Skeletal muscle satellite cell (primary cell): ENCODE data around the gene RFT1.

Experiments used
- H3K27me3 ChIP-seq: 2 replicates; pipeline ENCODE4 v1.7.0; 2013; ENCODE audit warnings: low read length; ENCODE audit not compliant: control insufficient read depth, insufficient read depth
- H3K36me3 ChIP-seq: 2 replicates; pipeline ENCODE4 v1.7.0; 2013; ENCODE audit warnings: mild to moderate bottlenecking, control low read depth, low read length; ENCODE audit not compliant: insufficient read depth
- H3K4me1 ChIP-seq: 2 replicates; pipeline ENCODE4 v1.7.0; 2013; ENCODE audit warnings: low read length; ENCODE audit not compliant: control insufficient read depth, insufficient read depth
- H3K4me2 ChIP-seq: 2 replicates; pipeline ENCODE4 v1.7.0; 2013; ENCODE audit warnings: mild to moderate bottlenecking, low read length
- H3K4me3 ChIP-seq: 2 replicates; pipeline ENCODE4 v1.7.0; 2013; ENCODE audit warnings: low read length
- H3K9ac ChIP-seq: 2 replicates; pipeline ENCODE4 v1.7.0; 2013; ENCODE audit warnings: mild to moderate bottlenecking, low read depth, low read length, moderate library complexity
- H3K9me3 ChIP-seq: replicated peaks from 2 replicates; pipeline ENCODE4 v1.7.0; 2013; ENCODE audit warnings: mild to moderate bottlenecking, control low read depth, low read length

The RFT1 gene

DNA sequence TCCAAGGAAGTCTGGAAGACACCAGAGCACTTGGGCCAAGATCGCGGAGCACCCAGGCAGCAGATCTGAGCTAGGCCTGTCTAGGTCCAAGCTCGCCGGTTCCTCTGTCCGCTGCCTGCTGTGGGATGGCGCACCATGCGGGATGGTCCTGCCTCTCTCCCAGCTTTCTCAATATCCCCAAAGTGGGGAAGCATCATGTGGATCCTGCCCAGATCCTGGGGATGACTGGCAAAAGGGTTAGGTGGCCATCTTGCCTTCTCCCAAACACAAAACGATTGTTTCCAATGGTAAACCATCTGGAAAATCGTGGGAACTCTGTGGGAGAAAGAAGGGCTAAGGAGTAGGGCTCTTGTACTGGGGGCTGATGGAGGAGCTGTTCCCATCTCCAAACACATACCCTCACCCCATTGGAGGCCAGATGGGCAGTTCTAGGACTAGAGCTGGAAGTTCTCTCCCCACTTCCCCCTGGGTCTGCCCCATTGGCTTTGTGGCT, 39.6 kb upstream of the RFT1 start:
- Histone ChIP-seq H3K4me1 (peaks cover 17% of the 10 kb centered on the region), H3K9ac (no peak overlapping the region), H3K4me2 (no peak overlapping the region)

DNA sequence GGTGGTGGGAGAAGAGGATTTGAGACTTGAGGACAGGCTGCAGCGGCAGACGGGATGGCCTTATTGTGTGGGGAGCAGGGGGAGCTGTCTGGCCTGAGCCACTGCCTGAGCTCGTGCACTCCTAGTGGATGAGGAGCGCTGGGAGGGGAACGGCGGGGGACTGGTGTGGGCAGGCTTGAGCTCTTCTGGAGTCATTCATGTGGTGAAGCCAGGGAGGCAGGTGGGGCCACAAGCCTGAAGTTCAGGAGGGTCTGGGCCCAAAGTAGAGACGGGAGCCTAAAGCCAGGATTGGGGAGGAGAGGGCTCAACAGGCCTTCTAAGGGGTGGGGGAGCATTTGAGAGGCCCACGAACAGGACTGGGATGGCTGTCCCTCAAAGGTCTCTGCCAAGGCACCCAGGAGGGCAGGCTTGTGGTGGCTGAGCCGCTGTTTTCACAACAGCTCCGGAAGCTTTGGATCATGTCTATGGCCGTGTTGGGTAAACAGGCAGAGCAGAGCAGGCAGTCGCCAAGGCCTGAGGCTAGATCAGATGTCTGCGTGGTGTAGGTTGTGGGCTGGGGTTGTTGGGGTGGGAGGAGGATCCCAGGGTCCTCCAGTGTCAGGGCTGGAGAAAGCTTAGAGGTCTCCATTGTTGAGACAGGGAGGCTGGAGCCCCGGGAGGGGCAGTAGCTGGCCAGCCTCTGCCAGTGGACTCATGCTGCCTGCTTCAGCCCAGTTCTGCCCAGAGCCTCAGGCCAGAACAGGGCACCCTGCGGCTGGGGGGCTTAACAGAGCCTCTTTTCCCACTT, 39.0 kb upstream of the RFT1 start:
- Histone ChIP-seq H3K4me2 (no peak overlapping the region), H3K27me3 (no peaks in the 10 kb centered on the region), H3K4me3 (no peak overlapping the region), H3K36me3 (peaks cover 6% of the 10 kb centered on the region), H3K9me3 (no peaks in the 10 kb centered on the region), H3K4me1 (peaks cover 16% of the 10 kb centered on the region), H3K9ac (no peak overlapping the region)

More for the DNA sequence above, 39.6 kb upstream of the RFT1 start:
- H3K27me3 ChIP-seq: no peaks in the 10 kb centered on the region
- H3K36me3 ChIP-seq: peaks cover 12% of the 10 kb centered on the region
- no peaks in the 10 kb centered on the region for H3K9me3 ChIP-seq
- no peak overlapping the region for H3K4me3 ChIP-seq

- Histone ChIP-seq H3K9me3 (no peaks in the 10 kb centered on the region), H3K9ac (no peak overlapping the region), H3K4me1 (peaks cover 19% of the 10 kb centered on the region), H3K4me3 (no peak overlapping the region), H3K4me2 (no peak overlapping the region), H3K27me3 (no peaks in the 10 kb centered on the region), H3K36me3 (no peaks in the 10 kb centered on the region)
These were observed 38.1 kb upstream of the RFT1 start for GRCh38 chr3:53168175-53168923.

- Histone ChIP-seq H3K9me3 (no peaks in the 10 kb centered on the region), H3K4me3 (peak overlapping the region; percentile 41), H3K4me1 (peaks cover 27% of the 10 kb centered on the region), H3K9ac (peak overlapping the region; percentile 80), H3K27me3 (no peaks in the 10 kb centered on the region), H3K4me2 (peak overlapping the region; percentile 72), H3K36me3 (no peaks in the 10 kb centered on the region)
These were observed 37.4 kb upstream of the RFT1 start for GRCh38 chr3:53167418-53168174.

DNA sequence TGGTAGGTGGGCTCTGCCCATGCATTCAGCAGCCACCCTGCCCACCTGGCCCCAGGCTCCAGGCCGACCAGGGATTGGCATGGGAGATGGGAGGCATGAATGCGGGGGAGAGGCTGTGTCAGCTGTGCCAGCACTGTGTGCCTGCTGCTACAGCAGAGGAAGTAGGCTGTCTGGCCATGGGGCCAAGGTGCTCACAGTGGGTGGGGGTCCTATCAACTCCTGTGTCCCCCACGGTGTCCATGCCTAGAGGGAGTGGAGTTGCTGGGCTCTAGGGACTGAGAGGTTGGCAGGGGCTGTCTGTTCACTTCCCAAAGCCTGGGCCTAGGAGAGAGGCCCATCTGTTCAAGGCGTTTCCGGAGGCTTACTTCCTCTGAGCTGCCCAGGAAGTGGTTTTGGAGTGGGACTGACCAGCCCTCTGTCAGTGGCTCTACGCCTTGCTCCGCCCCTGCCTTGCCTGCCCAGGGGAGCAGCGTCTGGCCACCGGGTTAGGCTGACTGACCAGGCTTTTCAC, 36.6 kb upstream of the RFT1 start:
- Histone ChIP-seq H3K9ac (peak overlapping the region; percentile 80), H3K4me3 (peak overlapping the region; percentile 41), H3K27me3 (no peaks in the 10 kb centered on the region), H3K4me2 (peak overlapping the region; percentile 72), H3K36me3 (no peaks in the 10 kb centered on the region), H3K4me1 (peaks cover 32% of the 10 kb centered on the region), H3K9me3 (no peaks in the 10 kb centered on the region)

DNA sequence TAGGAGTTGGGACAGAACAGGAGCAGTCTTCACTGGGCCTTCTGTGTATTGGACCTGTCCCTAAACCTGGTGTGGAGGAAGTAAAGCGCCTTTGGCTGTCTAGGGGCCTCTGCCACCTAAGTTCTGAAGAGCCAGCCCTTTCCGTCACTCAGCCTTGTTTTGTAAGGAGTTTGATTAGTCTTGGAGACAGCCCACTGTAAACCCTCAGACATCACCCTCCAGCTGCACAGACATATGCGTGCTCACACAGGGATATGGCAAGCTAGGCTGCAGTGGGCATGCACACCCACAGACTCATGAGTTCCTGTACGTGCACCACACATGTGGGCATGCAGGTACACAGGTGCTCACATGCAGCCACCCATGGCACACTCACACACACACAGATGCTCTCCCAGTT, 36.0 kb upstream of the RFT1 start:
- Histone ChIP-seq H3K36me3 (no peaks in the 10 kb centered on the region), H3K27me3 (no peaks in the 10 kb centered on the region), H3K9me3 (no peaks in the 10 kb centered on the region), H3K9ac (peak overlapping the region; percentile 80), H3K4me2 (peak overlapping the region; percentile 72), H3K4me3 (no peak overlapping the region), H3K4me1 (peaks cover 32% of the 10 kb centered on the region)

GRCh38 chr3:53164911-53165310, 34.7 kb upstream of the RFT1 start:
- H3K9me3 ChIP-seq: no peaks in the 10 kb centered on the region
- H3K4me1 ChIP-seq: peaks cover 38% of the 10 kb centered on the region

DNA sequence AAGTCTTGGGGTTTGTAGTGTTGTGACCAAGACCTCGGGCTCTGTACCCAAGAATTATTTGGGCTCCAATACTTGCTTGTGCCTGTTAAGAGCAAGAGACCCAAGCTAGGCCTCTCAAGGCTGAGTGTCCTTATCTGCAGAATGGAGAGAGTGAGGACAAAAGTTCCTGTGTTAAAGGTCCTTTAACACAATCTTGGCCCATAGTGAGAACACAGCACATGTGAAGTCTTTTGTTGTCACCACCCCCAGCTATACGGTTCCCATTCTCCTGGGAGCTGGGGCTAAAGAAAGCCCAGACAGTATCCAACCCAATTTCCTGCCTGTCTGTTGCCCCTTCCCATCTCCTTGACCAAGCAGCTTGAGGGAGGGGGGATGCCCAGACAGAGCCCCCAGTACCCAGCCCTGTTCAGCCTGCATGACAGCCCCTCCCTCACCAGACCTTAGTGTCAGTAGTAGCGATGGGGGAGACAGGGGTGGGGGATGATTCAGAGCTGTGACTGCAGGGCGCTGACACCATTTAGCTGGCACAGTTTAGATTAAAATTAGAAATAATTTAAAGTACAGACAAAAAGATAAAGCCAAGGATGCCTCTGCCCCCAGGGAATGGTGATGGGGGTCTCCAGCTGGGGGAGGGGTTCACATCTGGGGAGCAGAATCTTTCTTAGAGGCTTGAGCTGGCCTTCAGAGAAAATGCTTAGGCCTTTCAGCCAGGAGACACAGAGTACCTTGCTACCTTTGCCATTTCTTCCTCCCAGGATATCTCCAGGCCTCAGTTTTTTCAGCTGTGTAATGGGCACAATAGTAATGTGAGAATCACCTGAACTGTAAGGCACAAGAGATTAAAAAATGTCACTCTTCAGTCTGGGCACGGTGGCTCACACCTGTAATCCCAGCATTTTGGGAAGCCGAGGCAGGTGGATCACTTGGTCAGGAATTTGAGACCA, 33.5 kb upstream of the RFT1 start:
- Histone ChIP-seq H3K36me3 (no peaks in the 10 kb centered on the region), H3K9ac (no peak overlapping the region), H3K4me2 (peak overlapping the region; percentile 83), H3K9me3 (no peaks in the 10 kb centered on the region), H3K4me3 (peak overlapping the region; percentile 99), H3K27me3 (no peaks in the 10 kb centered on the region), H3K4me1 (peaks cover 38% of the 10 kb centered on the region)

More at GRCh38 chr3:53164911-53165310, 34.7 kb upstream of the RFT1 start:
- Histone ChIP-seq H3K27me3 (no peaks in the 10 kb centered on the region), H3K4me3 (no peak overlapping the region), H3K36me3 (no peaks in the 10 kb centered on the region), H3K4me2 (no peak overlapping the region), H3K9ac (no peak overlapping the region)

DNA sequence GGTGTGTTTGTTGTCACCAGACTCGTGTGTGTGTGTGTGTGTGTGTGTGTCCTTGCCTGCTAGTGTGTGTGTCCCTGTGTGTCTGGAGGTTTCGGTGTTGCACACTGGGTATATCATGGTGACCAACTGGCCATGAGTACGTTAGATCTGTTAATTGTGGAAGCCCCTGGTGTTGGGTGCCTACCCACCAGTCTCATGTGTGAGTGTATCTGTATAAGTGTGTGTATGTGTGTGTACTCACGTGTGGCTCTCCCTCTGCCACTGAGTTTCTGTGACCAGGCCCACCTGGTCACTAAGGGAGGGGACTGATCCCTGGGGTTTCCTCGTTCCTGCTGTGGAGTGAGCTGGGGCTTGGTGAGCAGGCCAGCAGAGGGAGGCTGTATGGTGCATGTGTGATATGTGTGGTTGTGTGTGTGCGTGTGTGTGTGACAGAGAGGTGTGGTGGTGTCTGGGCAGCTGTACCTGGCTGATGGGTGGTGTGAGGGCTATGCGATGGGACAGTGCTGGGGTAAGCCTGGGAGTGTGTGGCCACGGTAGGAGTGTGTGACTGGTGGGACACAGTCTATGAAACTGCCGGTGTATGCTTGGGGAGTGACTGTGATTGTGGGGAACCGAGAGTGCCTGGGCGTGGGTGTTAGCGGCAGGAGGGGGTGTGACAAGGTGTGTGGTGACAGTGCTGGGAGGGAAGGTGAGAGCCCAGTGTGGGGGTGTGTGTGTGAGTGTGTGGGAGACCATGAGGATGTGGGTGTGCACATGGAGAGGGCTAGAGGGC, 32.6 kb upstream of the RFT1 start:
- Histone ChIP-seq H3K9me3 (no peaks in the 10 kb centered on the region), H3K36me3 (no peaks in the 10 kb centered on the region), H3K4me1 (peaks cover 38% of the 10 kb centered on the region), H3K9ac (peak overlapping the region; percentile 88), H3K27me3 (no peaks in the 10 kb centered on the region), H3K4me2 (peak overlapping the region; percentile 83), H3K4me3 (peak overlapping the region; percentile 99)
